GM18909 (cell line): Measurements from ENCODE around the gene COPE.
"Not testable (repeated sequence)": the region's sequence is repeated elsewhere in the genome, so short reads cannot be mapped to it uniquely, and the experiment has no call there.

Source experiments
- ATAC-seq: cut with Tn5 transposase; IDR thresholded peaks from one replicate; pipeline ENCODE4 v1.9.1; 2021; ENCODE audit warnings: mild to moderate bottlenecking; ENCODE audit not compliant: unreplicated experiment, poor library complexity

COPE gene

GRCh38 chr19:18910801-18911436, 8.3 kb downstream of the COPE start:
- ATAC-seq: no peak

GRCh38 chr19:18910010-18910409, 9.2 kb downstream of the COPE start:
- ATAC-seq: no peak

GRCh38 chr19:18908917-18909619, 10.1 kb downstream of the COPE start:
- no peak for ATAC-seq

- no peak for ATAC-seq
These were observed 12.3 kb downstream of the COPE start for GRCh38 chr19:18906605-18907519.

- ATAC-seq: no peak
These were observed 13.5 kb downstream of the COPE start for GRCh38 chr19:18905513-18906236.

GRCh38 chr19:18905058-18905456, 14.1 kb downstream of the COPE start:
- ATAC-seq: no peak

GRCh38 chr19:18904334-18905057, 14.7 kb downstream of the COPE start:
- ATAC-seq: no peak

- no peak for ATAC-seq
These were observed 15.8 kb downstream of the COPE start for GRCh38 chr19:18903156-18904037.

GRCh38 chr19:18902519-18902918, 16.7 kb downstream of the COPE start:
- not testable (repeated sequence) for ATAC-seq

GRCh38 chr19:18901491-18901890, 17.7 kb downstream of the COPE start:
- ATAC-seq: no peak

GRCh38 chr19:18900700-18901481, 18.3 kb downstream of the COPE start:
- no peak for ATAC-seq

GRCh38 chr19:18899624-18900560, 19.3 kb downstream of the COPE start:
- no peak for ATAC-seq

- ATAC-seq: no peak
These were observed 20.4 kb downstream of the COPE start for GRCh38 chr19:18898607-18899408.

- ATAC-seq: no peak
These were observed 21.0 kb downstream of the COPE start for GRCh38 chr19:18898081-18898606.

- ATAC-seq: no peak
These were observed 21.8 kb downstream of the COPE start for GRCh38 chr19:18897094-18898029.
